ENCODE results near the gene WWOX.

The WWOX gene

GRCh38 chr16:78988361-78988969, 889.0 kb downstream of the WWOX start:
- no peaks in the 10 kb centered on the region for H3K27me3 ChIP-seq (ENCODE audit: insufficient read depth, low read length, poor library complexity)
- H2BK15ac ChIP-seq (replicated peaks; ENCODE audit: low read depth), result no peak overlapping the region
- no CpG with 5 or more reads among the region's 9 CpGs for WGBS (ENCODE audit: extremely low coverage, insufficient coverage, low lambda C conversion rate)
- H3K27ac ChIP-seq (ENCODE audit: low read depth, low read length), result no peak overlapping the region
- H3K36me3 ChIP-seq (ENCODE audit: control insufficient read depth, insufficient read depth, low read length), result no peaks in the 10 kb centered on the region
- no peak overlapping the region for H2AK5ac ChIP-seq (ENCODE audit: low read length)
- no peak overlapping the region for H2BK120ac ChIP-seq (ENCODE audit: low read depth, low read length)
- H3K79me1 ChIP-seq (ENCODE audit: low read length), result no peaks in the 10 kb centered on the region
- H3K23ac ChIP-seq (ENCODE audit: low read length), result no peak overlapping the region
- no peaks in the 10 kb centered on the region for H3K4me1 ChIP-seq (ENCODE audit: control insufficient read depth, low read depth, low read length)
- no peak overlapping the region for H3K4ac ChIP-seq (ENCODE audit: low read depth, low read length)
- H2BK5ac ChIP-seq (ENCODE audit: low read length), result no peak overlapping the region
- H3K9ac ChIP-seq (ENCODE audit: low read length), result no peak overlapping the region
- H3K4me3 ChIP-seq (ENCODE audit: low read length), result no peak overlapping the region
- no peak overlapping the region for H3K4me2 ChIP-seq (ENCODE audit: low read length)
- no peak overlapping the region for H4K5ac ChIP-seq (ENCODE audit: low read length)
- H3K56ac ChIP-seq (ENCODE audit: low read length), result no peak overlapping the region
- H4K8ac ChIP-seq (ENCODE audit: low read depth, low read length), result no peak overlapping the region
- DNase-seq, result peak; percentile 67
- no peak overlapping the region for H3K18ac ChIP-seq (ENCODE audit: low read length)
- H3K79me2 ChIP-seq (ENCODE audit: control insufficient read depth, insufficient read depth, low read length), result no peaks in the 10 kb centered on the region

GRCh38 chr16:78990309-78990701, 890.9 kb downstream of the WWOX start:
- WGBS (ENCODE audit: extremely low coverage, insufficient coverage, low lambda C conversion rate), result no CpG with 5 or more reads among the region's 5 CpGs
- no peak for DNase-seq
- Histone ChIP-seq H3K23ac (ENCODE audit: low read length) (no peak overlapping the region), H4K5ac (ENCODE audit: low read length) (no peak overlapping the region), H3K18ac (ENCODE audit: low read length) (no peak overlapping the region), H3K79me2 (ENCODE audit: control insufficient read depth, insufficient read depth, low read length) (no peaks in the 10 kb centered on the region), H3K4me1 (ENCODE audit: control insufficient read depth, low read depth, low read length) (peaks cover 5% of the 10 kb centered on the region), H4K8ac (ENCODE audit: low read depth, low read length) (no peak overlapping the region), H2BK15ac (replicated peaks; ENCODE audit: low read depth) (no peak overlapping the region), H3K27me3 (ENCODE audit: insufficient read depth, low read length, poor library complexity) (no peaks in the 10 kb centered on the region), H3K9ac (ENCODE audit: low read length) (no peak overlapping the region), H3K4me2 (ENCODE audit: low read length) (no peak overlapping the region), H3K36me3 (ENCODE audit: control insufficient read depth, insufficient read depth, low read length) (no peaks in the 10 kb centered on the region), H3K27ac (ENCODE audit: low read depth, low read length) (no peak overlapping the region), H3K56ac (ENCODE audit: low read length) (no peak overlapping the region), H3K4me3 (ENCODE audit: low read length) (no peak overlapping the region), H2BK120ac (ENCODE audit: low read depth, low read length) (no peak overlapping the region), H3K4ac (ENCODE audit: low read depth, low read length) (no peak overlapping the region), H2BK5ac (ENCODE audit: low read length) (no peak overlapping the region), H2AK5ac (ENCODE audit: low read length) (no peak overlapping the region), H3K79me1 (ENCODE audit: low read length) (no peaks in the 10 kb centered on the region)

GRCh38 chr16:78992001-78992400, 892.5 kb downstream of the WWOX start:
- Histone ChIP-seq H3K4ac (ENCODE audit: low read depth, low read length) (no peak overlapping the region), H4K8ac (ENCODE audit: low read depth, low read length) (no peak overlapping the region), H2BK5ac (ENCODE audit: low read length) (no peak overlapping the region), H3K56ac (ENCODE audit: low read length) (no peak overlapping the region), H3K79me2 (ENCODE audit: control insufficient read depth, insufficient read depth, low read length) (no peaks in the 10 kb centered on the region), H3K18ac (ENCODE audit: low read length) (no peak overlapping the region), H2BK15ac (replicated peaks; ENCODE audit: low read depth) (no peak overlapping the region), H2BK120ac (ENCODE audit: low read depth, low read length) (no peak overlapping the region), H3K23ac (ENCODE audit: low read length) (no peak overlapping the region), H4K5ac (ENCODE audit: low read length) (no peak overlapping the region), H3K9ac (ENCODE audit: low read length) (no peak overlapping the region), H3K36me3 (ENCODE audit: control insufficient read depth, insufficient read depth, low read length) (no peaks in the 10 kb centered on the region), H3K4me3 (ENCODE audit: low read length) (no peak overlapping the region), H3K27me3 (ENCODE audit: insufficient read depth, low read length, poor library complexity) (no peaks in the 10 kb centered on the region), H3K4me2 (ENCODE audit: low read length) (no peak overlapping the region), H2AK5ac (ENCODE audit: low read length) (no peak overlapping the region), H3K27ac (ENCODE audit: low read depth, low read length) (no peak overlapping the region), H3K4me1 (ENCODE audit: control insufficient read depth, low read depth, low read length) (peaks cover 5% of the 10 kb centered on the region), H3K79me1 (ENCODE audit: low read length) (no peaks in the 10 kb centered on the region)
- no CpG with 5 or more reads among the region's 6 CpGs for WGBS (ENCODE audit: extremely low coverage, insufficient coverage, low lambda C conversion rate)
- no peak for DNase-seq

- Histone ChIP-seq H3K9ac (ENCODE audit: low read length) (no peak overlapping the region), H3K4me1 (ENCODE audit: control insufficient read depth, low read depth, low read length) (peaks cover 5% of the 10 kb centered on the region), H4K5ac (ENCODE audit: low read length) (no peak overlapping the region), H3K27me3 (ENCODE audit: insufficient read depth, low read length, poor library complexity) (no peaks in the 10 kb centered on the region), H3K27ac (ENCODE audit: low read depth, low read length) (no peak overlapping the region), H3K18ac (ENCODE audit: low read length) (no peak overlapping the region), H3K4me3 (ENCODE audit: low read length) (no peak overlapping the region), H3K36me3 (ENCODE audit: control insufficient read depth, insufficient read depth, low read length) (no peaks in the 10 kb centered on the region), H4K8ac (ENCODE audit: low read depth, low read length) (no peak overlapping the region), H3K79me1 (ENCODE audit: low read length) (no peaks in the 10 kb centered on the region), H2BK15ac (replicated peaks; ENCODE audit: low read depth) (no peak overlapping the region), H3K4me2 (ENCODE audit: low read length) (no peak overlapping the region), H2BK5ac (ENCODE audit: low read length) (no peak overlapping the region), H3K23ac (ENCODE audit: low read length) (no peak overlapping the region), H2BK120ac (ENCODE audit: low read depth, low read length) (no peak overlapping the region), H2AK5ac (ENCODE audit: low read length) (no peak overlapping the region), H3K4ac (ENCODE audit: low read depth, low read length) (no peak overlapping the region), H3K56ac (ENCODE audit: low read length) (no peak overlapping the region), H3K79me2 (ENCODE audit: control insufficient read depth, insufficient read depth, low read length) (no peaks in the 10 kb centered on the region)
- WGBS (ENCODE audit: extremely low coverage, insufficient coverage, low lambda C conversion rate), result no CpG with 5 or more reads among the region's 12 CpGs
- DNase-seq, result no peak
Observed at GRCh38 chr16:78993346-78993745, 893.9 kb downstream of the WWOX start.

- H4K8ac ChIP-seq (ENCODE audit: low read depth, low read length), result no peak overlapping the region
- H3K18ac ChIP-seq (ENCODE audit: low read length), result peak overlapping the region; percentile 45
- no peaks in the 10 kb centered on the region for H3K27me3 ChIP-seq (ENCODE audit: insufficient read depth, low read length, poor library complexity)
- no peak overlapping the region for H3K4me3 ChIP-seq (ENCODE audit: low read length)
- H3K79me2 ChIP-seq (ENCODE audit: control insufficient read depth, insufficient read depth, low read length), result no peaks in the 10 kb centered on the region
- H3K79me1 ChIP-seq (ENCODE audit: low read length), result no peaks in the 10 kb centered on the region
- no peak overlapping the region for H3K56ac ChIP-seq (ENCODE audit: low read length)
- no peak overlapping the region for H2BK15ac ChIP-seq (replicated peaks; ENCODE audit: low read depth)
- H3K23ac ChIP-seq (ENCODE audit: low read length), result no peak overlapping the region
- H2BK5ac ChIP-seq (ENCODE audit: low read length), result no peak overlapping the region
- no peak for DNase-seq
- no peak overlapping the region for H2BK120ac ChIP-seq (ENCODE audit: low read depth, low read length)
- no CpG with 5 or more reads among the region's 15 CpGs for WGBS (ENCODE audit: extremely low coverage, insufficient coverage, low lambda C conversion rate)
- H3K36me3 ChIP-seq (ENCODE audit: control insufficient read depth, insufficient read depth, low read length), result no peaks in the 10 kb centered on the region
- H3K4me1 ChIP-seq (ENCODE audit: control insufficient read depth, low read depth, low read length), result peaks cover 5% of the 10 kb centered on the region
- no peak overlapping the region for H3K27ac ChIP-seq (ENCODE audit: low read depth, low read length)
- no peak overlapping the region for H2AK5ac ChIP-seq (ENCODE audit: low read length)
- no peak overlapping the region for H3K4me2 ChIP-seq (ENCODE audit: low read length)
- H3K9ac ChIP-seq (ENCODE audit: low read length), result no peak overlapping the region
- no peak overlapping the region for H3K4ac ChIP-seq (ENCODE audit: low read depth, low read length)
- no peak overlapping the region for H4K5ac ChIP-seq (ENCODE audit: low read length)
Observed at GRCh38 chr16:78994135-78994745, 894.8 kb downstream of the WWOX start.

GRCh38 chr16:78995441-78995840, 896.0 kb downstream of the WWOX start:
- Histone ChIP-seq H3K9ac (ENCODE audit: low read length) (no peak overlapping the region), H3K23ac (ENCODE audit: low read length) (no peak overlapping the region), H3K4ac (ENCODE audit: low read depth, low read length) (no peak overlapping the region), H3K36me3 (ENCODE audit: control insufficient read depth, insufficient read depth, low read length) (no peaks in the 10 kb centered on the region), H3K18ac (ENCODE audit: low read length) (no peak overlapping the region), H3K79me2 (ENCODE audit: control insufficient read depth, insufficient read depth, low read length) (no peaks in the 10 kb centered on the region), H2BK15ac (replicated peaks; ENCODE audit: low read depth) (no peak overlapping the region), H2BK5ac (ENCODE audit: low read length) (no peak overlapping the region), H4K5ac (ENCODE audit: low read length) (no peak overlapping the region), H3K4me2 (ENCODE audit: low read length) (no peak overlapping the region), H3K27ac (ENCODE audit: low read depth, low read length) (no peak overlapping the region), H2BK120ac (ENCODE audit: low read depth, low read length) (no peak overlapping the region), H4K8ac (ENCODE audit: low read depth, low read length) (no peak overlapping the region), H3K4me3 (ENCODE audit: low read length) (no peak overlapping the region), H3K79me1 (ENCODE audit: low read length) (no peaks in the 10 kb centered on the region), H3K56ac (ENCODE audit: low read length) (no peak overlapping the region), H3K4me1 (ENCODE audit: control insufficient read depth, low read depth, low read length) (peaks cover 5% of the 10 kb centered on the region), H2AK5ac (ENCODE audit: low read length) (no peak overlapping the region), H3K27me3 (ENCODE audit: insufficient read depth, low read length, poor library complexity) (no peaks in the 10 kb centered on the region)
- DNase-seq, result no peak
- no CpG with 5 or more reads among the region's 3 CpGs for WGBS (ENCODE audit: extremely low coverage, insufficient coverage, low lambda C conversion rate)

Data from mesendoderm (in vitro differentiated cells).